IMR-90 (cell line): ENCODE measurements around the gene PELI1. TPM values are rescaled to one million over a fixed set of nuclear protein-coding genes. Genes with fewer than 3 reads are reported as not detected.

Source experiments
- ATAC-seq: fragments of 200-7000 bp; cut with Tn5 transposase; 2 replicates; pipeline ENCODE4 v1.9.1; 2020; ENCODE audit warnings: low read depth, mild to moderate bottlenecking, moderate library complexity
- BruUV-seq: library from RNA; stranded (reverse); fragments of 400-500 nt; replicated peaks from 2 replicates; lab custom pipeline; 2021; lab: Mats Ljungman, UMichigan
- CTCF ChIA-PET: fragments of 300-600 bp; formaldehyde crosslinking; extraction: SDS; loops from one replicate; lab custom pipeline; 2021; ENCODE audit warnings: antibody characterized with exemption; lab: Yijun Ruan, JAX
- POLR2A ChIA-PET: fragments of 300-600 bp; sonication (Branson Sonifier 250); formaldehyde crosslinking; loops from one replicate; lab custom pipeline; 2022; ENCODE audit warnings: antibody characterized with exemption; ENCODE audit not compliant: unreplicated experiment; lab: Charles Lee
- DNase-seq: peaks from one replicate; pipeline ENCODE4 v3.0.0; 2013
- H2AFZ ChIP-seq: replicated peaks from 2 replicates; pipeline ENCODE3; 2013; ENCODE audit warnings: low read length, mild to moderate bottlenecking; ENCODE audit not compliant: poor library complexity
- H2AK5ac ChIP-seq: 2 replicates; pipeline ENCODE4 v1.6.1; 2013; ENCODE audit warnings: low read depth, low read length, inconsistent platforms
- H2AK9ac ChIP-seq: replicated peaks from 2 replicates; pipeline ENCODE3; 2013; ENCODE audit warnings: mild to moderate bottlenecking, low read depth, low read length, moderate library complexity; ENCODE audit not compliant: poor library complexity
- H2BK120ac ChIP-seq: 2 replicates; pipeline ENCODE4 v1.6.1; 2013; ENCODE audit warnings: low read depth, low read length, inconsistent platforms
- H2BK15ac ChIP-seq: 3 replicates; pipeline ENCODE4 v1.6.1; 2013; ENCODE audit warnings: low read depth, low read length, inconsistent platforms
- H2BK20ac ChIP-seq: 2 replicates; pipeline ENCODE4 v1.6.1; 2013; ENCODE audit warnings: low read depth, mild to moderate bottlenecking, inconsistent platforms, low read length, moderate library complexity
- H2BK5ac ChIP-seq: 2 replicates; pipeline ENCODE4 v1.6.1; 2013; ENCODE audit warnings: mild to moderate bottlenecking, low read depth, low read length, inconsistent platforms; ENCODE audit not compliant: poor library complexity, severe bottlenecking
- H3K14ac ChIP-seq: replicated peaks from 2 replicates; pipeline ENCODE4 v1.6.1; 2013; ENCODE audit warnings: low read depth, low read length, inconsistent platforms
- H3K18ac ChIP-seq: 2 replicates; pipeline ENCODE4 v1.6.1; 2013; ENCODE audit warnings: low read depth, low read length, control low read depth
- H3K23ac ChIP-seq: 2 replicates; pipeline ENCODE4 v1.6.1; 2013; ENCODE audit warnings: low read depth, low read length, inconsistent platforms
- H3K27ac ChIP-seq: 2 replicates; pipeline ENCODE4 v1.5.1; 2013; ENCODE audit warnings: mild to moderate bottlenecking, control low read depth, low read length; ENCODE audit not compliant: insufficient read depth
- H3K27me3 ChIP-seq: 2 replicates; pipeline ENCODE4 v1.6.1; 2013; ENCODE audit warnings: low read length; ENCODE audit not compliant: control insufficient read depth, insufficient read depth
- H3K36me3 ChIP-seq: 2 replicates; pipeline ENCODE4 v1.6.1; 2013; ENCODE audit warnings: low read length, mixed read lengths; ENCODE audit not compliant: control insufficient read depth, insufficient read depth
- H3K4ac ChIP-seq: 2 replicates; pipeline ENCODE4 v1.6.1; 2013; ENCODE audit warnings: low read depth, low read length, inconsistent platforms
- H3K4me1 ChIP-seq: 2 replicates; pipeline ENCODE4 v1.6.1; 2013; ENCODE audit warnings: low read length, mixed read lengths; ENCODE audit not compliant: control insufficient read depth, insufficient read depth
- H3K4me2 ChIP-seq: 2 replicates; pipeline ENCODE4 v1.6.1; 2013; ENCODE audit warnings: low read depth, mild to moderate bottlenecking, control low read depth, low read length, moderate library complexity
- H3K4me3 ChIP-seq: 2 replicates; pipeline ENCODE4 v1.5.1; 2013; ENCODE audit warnings: low read depth, mild to moderate bottlenecking, control low read depth, low read length, moderate library complexity; ENCODE audit not compliant: insufficient read depth
- H3K56ac ChIP-seq: 2 replicates; pipeline ENCODE4 v1.6.1; 2013; ENCODE audit warnings: low read length, inconsistent platforms; ENCODE audit not compliant: insufficient read depth; ENCODE audit errors: extremely low read depth
- H3K79me1 ChIP-seq, 2 experiments: 2 replicates each; pipeline ENCODE4 v1.6.1; 2013; ENCODE audit warnings: low read length in 2 of 2, inconsistent platforms in 1 of 2, low read depth in 1 of 2
- H3K9ac ChIP-seq: 2 replicates; pipeline ENCODE4 v1.6.1; 2013; ENCODE audit warnings: low read depth, low read length, control low read depth
- H3K9me1 ChIP-seq: 2 replicates; pipeline ENCODE4 v1.6.1; 2013; ENCODE audit warnings: low read length, inconsistent platforms; ENCODE audit not compliant: insufficient read depth
- H3K9me3 ChIP-seq: 2 replicates; pipeline ENCODE4 v1.6.1; 2013; ENCODE audit warnings: low read length; ENCODE audit not compliant: control insufficient read depth, insufficient read depth
- H4K20me1 ChIP-seq: 2 replicates; pipeline ENCODE4 v1.6.1; 2013; ENCODE audit warnings: low read length, inconsistent platforms; ENCODE audit not compliant: insufficient read depth
- H4K5ac ChIP-seq: 2 replicates; pipeline ENCODE4 v1.6.1; 2013; ENCODE audit warnings: mild to moderate bottlenecking, low read depth, low read length, control low read depth
- H4K8ac ChIP-seq, 2 experiments: 2 replicates each; pipeline ENCODE4 v1.6.1; 2013; ENCODE audit warnings: low read depth in 2 of 2, low read length in 2 of 2, control low read depth in 1 of 2, inconsistent platforms in 1 of 2
- H4K91ac ChIP-seq: 2 replicates; pipeline ENCODE4 v1.6.1; 2013; ENCODE audit warnings: low read depth, low read length, inconsistent platforms; ENCODE audit not compliant: insufficient read depth
- BHLHE40 ChIP-seq: fragments of 150-350 bp; IDR thresholded peaks from 2 replicates; pipeline ENCODE4 v1.6.1; 2016; ENCODE audit warnings: mild to moderate bottlenecking, low read depth, low read length
- CEBPB ChIP-seq: IDR thresholded peaks from 2 replicates; pipeline ENCODE4 v1.6.1; 2012; ENCODE audit warnings: low read depth, low read length, improper control_type of control experiment
- CHD1 ChIP-seq: IDR thresholded peaks from 2 replicates; pipeline ENCODE4 v1.6.1; 2012; ENCODE audit warnings: low read depth, low read length, improper control_type of control experiment
- FOS ChIP-seq: fragments of 150-350 bp; IDR thresholded peaks from 2 replicates; pipeline ENCODE4 v1.6.1; 2016; ENCODE audit warnings: low read depth, low read length
- MAFK ChIP-seq: IDR thresholded peaks from 2 replicates; pipeline ENCODE4 v1.6.1; 2012; ENCODE audit warnings: low read depth, low read length, improper control_type of control experiment
- MAZ ChIP-seq: IDR thresholded peaks from 2 replicates; pipeline ENCODE4 v1.6.1; 2012; ENCODE audit warnings: low read depth, mild to moderate bottlenecking, low read length, improper control_type of control experiment, moderate library complexity, borderline replicate concordance
- MXI1 ChIP-seq: IDR thresholded peaks from 2 replicates; pipeline ENCODE4 v1.6.1; 2012; ENCODE audit warnings: low read depth, mild to moderate bottlenecking, low read length, moderate library complexity, borderline replicate concordance
- NFE2L2 ChIP-seq: fragments of 150-350 bp; IDR thresholded peaks from 2 replicates; pipeline ENCODE4 v1.6.1; 2016; ENCODE audit warnings: low read depth, mild to moderate bottlenecking, low read length
- POLR2A ChIP-seq: IDR thresholded peaks from 2 replicates; pipeline ENCODE4 v1.6.1; 2012; ENCODE audit warnings: mild to moderate bottlenecking, low read depth, low read length
- RAD21 ChIP-seq: IDR thresholded peaks from 2 replicates; pipeline ENCODE4 v1.6.1; 2012; ENCODE audit warnings: low read length, improper control_type of control experiment
- RCOR1 ChIP-seq: IDR thresholded peaks from 2 replicates; pipeline ENCODE4 v1.6.1; 2012; ENCODE audit warnings: mild to moderate bottlenecking, low read length, improper control_type of control experiment; ENCODE audit not compliant: insufficient replicate concordance
- RFX5 ChIP-seq: IDR thresholded peaks from 2 replicates; pipeline ENCODE4 v1.8.0; 2012; ENCODE audit warnings: low read depth, mild to moderate bottlenecking, low read length, moderate library complexity
- SMC3 ChIP-seq: fragments of 150-350 bp; IDR thresholded peaks from 2 replicates; pipeline ENCODE4 v1.6.1; 2016; ENCODE audit warnings: low read depth, mild to moderate bottlenecking, antibody characterized with exemption, low read length, moderate library complexity
- USF2 ChIP-seq: fragments of 150-350 bp; IDR thresholded peaks from 2 replicates; pipeline ENCODE4 v1.6.1; 2017; ENCODE audit warnings: mild to moderate bottlenecking, antibody characterized with exemption, low read length, low read depth
- WGBS, 2 experiments: methylation state at CpG; one replicate each; pipeline versions ENCODE4 v1.1.5 to v1.1.7; 2013; ENCODE audit warnings: missing lambda C conversion rate in 2 of 2; ENCODE audit not compliant: insufficient read length in 1 of 2; ENCODE audit errors: extremely low coverage in 2 of 2; 5-methylcytosine and 5-hydroxymethylcytosine counted together
- dilution Hi-C: fragments of 300-500 bp; cut with HindIII; formaldehyde crosslinking; loops from one replicate; pipeline ENCODE4 v1.14.3; 2018; ENCODE audit warnings: low sequenced_read_pairs; ENCODE audit not compliant: unreplicated experiment
- in situ Hi-C: fragments of 300-500 bp; cut with MboI; formaldehyde crosslinking; loops from 3 replicates; pipeline ENCODE4 v1.14.3; 2019; ENCODE audit warnings: low sequenced_read_pairs, inconsistent platforms, mixed read lengths
- intact Hi-C: fragments of 100-400 bp; cut with micrococcal nuclease; formaldehyde crosslinking; loops from 2 replicates; pipeline ENCODE4 v1.10.0; 2022
- polyA plus RNA-seq, 3 experiments: library from polyadenylated mRNA; depleted of rRNA; stranded (reverse); fragments of >200 nt; gene quantifications; 2 replicates each; pipeline ENCODE4 v1.2.3, GENCODE V29; 2012; ENCODE audit warnings: low replicate concordance in 1 of 3
- total RNA-seq: library from RNA; depleted of rRNA; stranded (reverse); fragments of >200 nt; gene quantifications from 2 replicates; pipeline ENCODE4 v1.2.3, GENCODE V29; 2012
- TF ChIP-seq, protein P1 (sequence below): fragments of 150-350 bp; IDR thresholded peaks from 2 replicates; pipeline ENCODE4 v1.6.1; 2016; ENCODE audit warnings: low read depth, mild to moderate bottlenecking, low read length, moderate library complexity, borderline replicate concordance
- TF ChIP-seq, protein P2 (sequence below): conservative IDR thresholded peaks from 2 replicates; pipeline ENCODE4 v1.5.1; 2012; ENCODE audit warnings: mild to moderate bottlenecking, low read depth, low read length, improper control_type of control experiment

Gene PELI1
- total and polyA plus RNA-seq, 2 of the 4 experiments (the other 2 are of a cell fraction) = 2.2 to 2.5 TPM

DNA sequence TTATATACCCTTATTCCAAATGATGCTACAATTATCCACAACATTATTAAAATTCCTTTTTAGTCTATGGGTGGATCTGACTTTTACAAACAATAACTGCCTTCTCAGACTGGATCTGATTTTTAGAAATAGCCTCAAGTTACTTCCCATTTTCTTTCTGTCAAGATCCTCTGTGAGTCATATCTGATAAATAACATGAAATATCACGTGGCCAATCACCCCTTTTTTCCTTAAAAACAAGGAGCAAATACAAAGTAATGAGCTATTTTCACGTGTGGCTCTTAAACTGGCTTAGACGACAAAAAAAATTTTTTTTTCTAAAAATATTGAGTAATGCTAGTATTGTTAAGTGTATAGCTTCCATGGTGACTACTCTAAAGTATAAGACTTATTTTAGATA is 6.7 kb downstream of the PELI1 start:
- no peaks in the 10 kb centered on the region for H3K9me3 ChIP-seq
- no peak overlapping the region for H2BK5ac ChIP-seq
- intact Hi-C loops (no loop called here), in situ Hi-C loops (no loop called here), dilution Hi-C loops (no loop called here)
- BruUV-seq = no TSS peak
- H3K36me3 ChIP-seq = no peaks in the 10 kb centered on the region
- no peak overlapping the region for H4K91ac ChIP-seq
- no peak for ATAC-seq
- H3K4me1 ChIP-seq = no peaks in the 10 kb centered on the region
- H3K23ac ChIP-seq = no peak overlapping the region
- POLR2A ChIA-PET = no interaction called here
- H3K4me2 ChIP-seq = no peak overlapping the region
- H3K79me1 ChIP-seq = peaks cover 0 to 6% of the 10 kb centered on the region in 2 experiments; a peak in 1 of 4 replicates
- H2BK120ac ChIP-seq = no peak overlapping the region
- peak; percentile 26 for DNase-seq
- no peak overlapping the region for H4K5ac ChIP-seq
- no peak overlapping the region for H2BK20ac ChIP-seq
- no peaks in the 10 kb centered on the region for H3K27me3 ChIP-seq
- H2AFZ ChIP-seq = no peak overlapping the region
- no peak overlapping the region for H3K56ac ChIP-seq
- H3K9me1 ChIP-seq = no peaks in the 10 kb centered on the region
- WGBS, 2 experiments = no CpG with 5 or more reads among the region's 3 CpGs
- no peak overlapping the region for H2AK9ac ChIP-seq
- H3K27ac ChIP-seq = no peak overlapping the region
- H2BK15ac ChIP-seq = no peak overlapping the region
- CTCF ChIA-PET = no interaction called here
- no peak overlapping the region for H3K4me3 ChIP-seq
- no peak for TF ChIP-seq MAFK
- TF ChIP-seq RAD21 = no peak
- TF ChIP-seq, protein P1, sequence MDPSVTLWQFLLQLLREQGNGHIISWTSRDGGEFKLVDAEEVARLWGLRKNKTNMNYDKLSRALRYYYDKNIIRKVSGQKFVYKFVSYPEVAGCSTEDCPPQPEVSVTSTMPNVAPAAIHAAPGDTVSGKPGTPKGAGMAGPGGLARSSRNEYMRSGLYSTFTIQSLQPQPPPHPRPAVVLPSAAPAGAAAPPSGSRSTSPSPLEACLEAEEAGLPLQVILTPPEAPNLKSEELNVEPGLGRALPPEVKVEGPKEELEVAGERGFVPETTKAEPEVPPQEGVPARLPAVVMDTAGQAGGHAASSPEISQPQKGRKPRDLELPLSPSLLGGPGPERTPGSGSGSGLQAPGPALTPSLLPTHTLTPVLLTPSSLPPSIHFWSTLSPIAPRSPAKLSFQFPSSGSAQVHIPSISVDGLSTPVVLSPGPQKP = no peak
- no peak for TF ChIP-seq MXI1
- no peak for TF ChIP-seq SMC3
- TF ChIP-seq NFE2L2 = no peak
- TF ChIP-seq RFX5 = no peak
- no peak for TF ChIP-seq CHD1
- TF ChIP-seq RCOR1 = no peak
- TF ChIP-seq BHLHE40 = no peak
- no peak for TF ChIP-seq USF2
- no peak for TF ChIP-seq MAZ
- no peak for TF ChIP-seq POLR2A
- no peak for TF ChIP-seq FOS
- TF ChIP-seq, protein P2, sequence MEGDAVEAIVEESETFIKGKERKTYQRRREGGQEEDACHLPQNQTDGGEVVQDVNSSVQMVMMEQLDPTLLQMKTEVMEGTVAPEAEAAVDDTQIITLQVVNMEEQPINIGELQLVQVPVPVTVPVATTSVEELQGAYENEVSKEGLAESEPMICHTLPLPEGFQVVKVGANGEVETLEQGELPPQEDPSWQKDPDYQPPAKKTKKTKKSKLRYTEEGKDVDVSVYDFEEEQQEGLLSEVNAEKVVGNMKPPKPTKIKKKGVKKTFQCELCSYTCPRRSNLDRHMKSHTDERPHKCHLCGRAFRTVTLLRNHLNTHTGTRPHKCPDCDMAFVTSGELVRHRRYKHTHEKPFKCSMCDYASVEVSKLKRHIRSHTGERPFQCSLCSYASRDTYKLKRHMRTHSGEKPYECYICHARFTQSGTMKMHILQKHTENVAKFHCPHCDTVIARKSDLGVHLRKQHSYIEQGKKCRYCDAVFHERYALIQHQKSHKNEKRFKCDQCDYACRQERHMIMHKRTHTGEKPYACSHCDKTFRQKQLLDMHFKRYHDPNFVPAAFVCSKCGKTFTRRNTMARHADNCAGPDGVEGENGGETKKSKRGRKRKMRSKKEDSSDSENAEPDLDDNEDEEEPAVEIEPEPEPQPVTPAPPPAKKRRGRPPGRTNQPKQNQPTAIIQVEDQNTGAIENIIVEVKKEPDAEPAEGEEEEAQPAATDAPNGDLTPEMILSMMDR = no peak
- no peak for TF ChIP-seq CEBPB
- no peak overlapping the region for H2AK5ac ChIP-seq
- H4K8ac ChIP-seq = no peak overlapping the region
- no peak overlapping the region for H3K14ac ChIP-seq
- no peak overlapping the region for H3K18ac ChIP-seq
- H3K9ac ChIP-seq = no peak overlapping the region
- H4K20me1 ChIP-seq = no peaks in the 10 kb centered on the region
- H3K4ac ChIP-seq = no peak overlapping the region
